Neural cell (in vitro differentiated cells): Measurements from ENCODE around the gene BTBD9.

Experiments
- CTCF ChIP-seq: fragments of 450-650 bp; IDR thresholded peaks from 2 replicates; pipeline ENCODE4 v1.5.1; 2014; ENCODE audit warnings: antibody characterized with exemption, mild to moderate bottlenecking, moderate library complexity; ENCODE audit not compliant: poor library complexity, severe bottlenecking
- POLR2AphosphoS5 ChIP-seq: IDR thresholded peaks from 2 replicates; pipeline ENCODE4 v1.6.1; 2012
- RAD21 ChIP-seq: fragments of 450-650 bp; conservative IDR thresholded peaks from 2 replicates; pipeline ENCODE4 v1.6.1; 2014; ENCODE audit warnings: antibody characterized with exemption, mild to moderate bottlenecking, moderate library complexity
- REST ChIP-seq: IDR thresholded peaks from 2 replicates; pipeline ENCODE4 v1.6.1; 2012; ENCODE audit warnings: borderline replicate concordance
- SMC3 ChIP-seq: fragments of 450-650 bp; conservative IDR thresholded peaks from 2 replicates; pipeline ENCODE4 v1.6.1; 2014; ENCODE audit warnings: antibody characterized with exemption, mild to moderate bottlenecking, moderate library complexity; ENCODE audit not compliant: poor library complexity

- TF ChIP-seq POLR2AphosphoS5 = no peak
- no peak for TF ChIP-seq REST
- TF ChIP-seq CTCF = no peak
- no peak for TF ChIP-seq SMC3
- no peak for TF ChIP-seq RAD21
These were observed 36.2 kb downstream of the BTBD9 start for GRCh38 chr6:38603496-38603895.
